Measurements from ENCODE around the gene NT5DC1.

The NT5DC1 gene

DNA sequence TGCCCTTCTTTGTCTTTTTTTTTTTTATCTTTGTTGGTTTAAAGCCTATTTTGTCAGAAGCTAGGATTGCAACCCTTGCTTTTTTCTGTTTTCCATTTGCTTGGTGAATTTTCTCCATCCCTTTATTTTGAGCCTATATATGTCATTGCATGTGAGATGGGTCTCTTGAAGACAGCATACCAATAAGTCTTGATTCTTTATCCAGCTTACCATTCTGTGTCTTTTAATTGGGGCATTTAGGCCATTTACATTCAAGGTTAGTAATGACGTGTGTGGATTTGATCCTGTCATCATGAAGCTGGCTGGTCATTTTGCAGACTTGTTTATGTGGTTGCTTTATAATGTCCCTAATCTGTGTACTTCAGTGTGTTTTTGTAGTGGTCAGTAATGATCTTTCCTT lies 162.7 kb downstream of the NT5DC1 start:
- H2AFZ ChIP-seq (ENCODE audit: low read length) = no peak overlapping the region
- no peak for TF ChIP-seq EZH2phosphoT487 (IDR thresholded peaks at IDR 0.05; ENCODE audit: borderline replicate concordance)
- TF ChIP-seq, protein P1, sequence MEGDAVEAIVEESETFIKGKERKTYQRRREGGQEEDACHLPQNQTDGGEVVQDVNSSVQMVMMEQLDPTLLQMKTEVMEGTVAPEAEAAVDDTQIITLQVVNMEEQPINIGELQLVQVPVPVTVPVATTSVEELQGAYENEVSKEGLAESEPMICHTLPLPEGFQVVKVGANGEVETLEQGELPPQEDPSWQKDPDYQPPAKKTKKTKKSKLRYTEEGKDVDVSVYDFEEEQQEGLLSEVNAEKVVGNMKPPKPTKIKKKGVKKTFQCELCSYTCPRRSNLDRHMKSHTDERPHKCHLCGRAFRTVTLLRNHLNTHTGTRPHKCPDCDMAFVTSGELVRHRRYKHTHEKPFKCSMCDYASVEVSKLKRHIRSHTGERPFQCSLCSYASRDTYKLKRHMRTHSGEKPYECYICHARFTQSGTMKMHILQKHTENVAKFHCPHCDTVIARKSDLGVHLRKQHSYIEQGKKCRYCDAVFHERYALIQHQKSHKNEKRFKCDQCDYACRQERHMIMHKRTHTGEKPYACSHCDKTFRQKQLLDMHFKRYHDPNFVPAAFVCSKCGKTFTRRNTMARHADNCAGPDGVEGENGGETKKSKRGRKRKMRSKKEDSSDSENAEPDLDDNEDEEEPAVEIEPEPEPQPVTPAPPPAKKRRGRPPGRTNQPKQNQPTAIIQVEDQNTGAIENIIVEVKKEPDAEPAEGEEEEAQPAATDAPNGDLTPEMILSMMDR (conservative IDR thresholded peaks at IDR 0.05; ENCODE audit: low read length) = no peak

DNA sequence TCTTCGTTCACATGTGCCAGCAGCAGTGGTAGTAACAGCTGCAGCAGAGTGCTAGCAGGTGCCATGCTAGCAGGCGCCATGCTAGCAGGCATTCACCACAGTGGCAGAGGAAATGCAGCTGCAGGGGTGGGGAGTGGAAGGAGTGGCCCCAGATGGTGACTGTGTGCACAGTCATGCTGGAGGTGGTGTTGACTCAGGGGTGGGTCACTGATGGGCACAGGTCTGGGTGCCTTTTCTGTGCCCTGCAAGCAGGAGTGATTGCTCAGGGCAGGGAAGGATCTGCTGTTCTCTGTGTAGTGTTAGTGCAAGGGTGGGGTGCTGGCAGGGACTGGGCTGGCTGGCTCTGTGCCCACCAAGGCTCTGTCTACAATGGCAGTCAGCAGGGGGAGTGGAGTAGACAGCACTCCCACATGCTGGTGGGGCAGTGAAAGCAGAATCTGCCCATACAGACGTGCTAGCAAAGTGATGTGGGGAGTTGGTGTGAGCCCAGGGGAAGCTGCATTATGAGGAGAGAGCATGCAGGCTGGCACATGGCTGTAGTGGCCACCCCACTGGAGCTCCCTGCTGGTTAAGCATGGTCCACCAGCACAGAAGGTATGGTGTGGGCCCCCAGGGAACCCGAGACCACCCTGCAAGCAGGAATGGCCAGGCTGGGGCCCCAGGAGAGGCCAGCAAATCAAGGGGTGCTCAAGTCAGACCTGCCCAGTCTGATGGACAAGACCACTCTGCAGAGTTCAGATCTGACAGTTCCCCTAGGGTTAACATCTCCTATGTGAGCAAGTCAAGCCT lies 164.6 kb downstream of the NT5DC1 start:
- no peaks in the 10 kb centered on the region for H3K27me3 ChIP-seq (ENCODE audit: insufficient read depth, low read length, poor library complexity, severe bottlenecking)
- TF ChIP-seq EZH2phosphoT487 (IDR thresholded peaks at IDR 0.05; ENCODE audit: borderline replicate concordance) = no peak
- TF ChIP-seq, protein P1 (conservative IDR thresholded peaks at IDR 0.05; ENCODE audit: low read length) = no peak

More for the DNA sequence above, 162.7 kb downstream of the NT5DC1 start:
- H3K9me3 ChIP-seq (ENCODE audit: insufficient read depth, low read depth, low read length) = peaks cover 11% of the 10 kb centered on the region; the same call in 1 of the 2 replicates
- no peak overlapping the region for H3K9ac ChIP-seq (ENCODE audit: low read depth, low read length, poor library complexity, severe bottlenecking)
- H3K9me2 ChIP-seq (replicated peaks; ENCODE audit: low read depth, low read length) = no peaks in the 10 kb centered on the region
- H3K79me2 ChIP-seq (ENCODE audit: insufficient read depth, low read length) = no peaks in the 10 kb centered on the region
- peaks cover 10% of the 10 kb centered on the region for H3K4me1 ChIP-seq (ENCODE audit: insufficient read depth, low read length, poor library complexity, severe bottlenecking)
- no peaks in the 10 kb centered on the region for H3K36me3 ChIP-seq (ENCODE audit: insufficient read depth, low read length)
- H4K20me1 ChIP-seq (ENCODE audit: insufficient read depth, low read length, poor library complexity, severe bottlenecking) = no peaks in the 10 kb centered on the region
- no peaks in the 10 kb centered on the region for H3K27me3 ChIP-seq (ENCODE audit: insufficient read depth, low read length, poor library complexity, severe bottlenecking)
- H3K4me3 ChIP-seq (ENCODE audit: low read length, poor library complexity, severe bottlenecking) = no peak overlapping the region
- H3K4me2 ChIP-seq (ENCODE audit: low read depth, low read length, poor library complexity, severe bottlenecking) = no peak overlapping the region
- H3F3A ChIP-seq (ENCODE audit: low read depth) = no peaks in the 10 kb centered on the region

DNA sequence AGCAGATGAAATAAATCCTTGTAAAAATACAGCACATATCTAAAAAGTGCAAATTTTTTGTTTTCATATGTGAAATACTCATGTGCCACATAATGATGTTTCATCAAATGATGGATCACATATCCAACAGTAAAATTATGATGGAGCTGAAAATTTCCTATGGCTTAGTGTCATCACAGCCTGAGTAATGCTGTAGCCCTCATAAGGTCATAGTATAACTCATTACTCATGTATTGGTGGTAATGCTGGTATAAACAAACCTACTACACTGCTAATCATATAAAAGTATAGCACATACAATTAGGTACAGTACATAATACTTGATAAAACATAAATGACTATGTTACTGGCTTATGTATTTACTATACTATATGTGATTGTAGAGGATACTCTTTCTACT lies 166.2 kb downstream of the NT5DC1 start:
- no peak for TF ChIP-seq EZH2phosphoT487 (IDR thresholded peaks at IDR 0.05; ENCODE audit: borderline replicate concordance)
- TF ChIP-seq, protein P1 (conservative IDR thresholded peaks at IDR 0.05; ENCODE audit: low read length) = no peak
- Histone ChIP-seq H3K4me2 (ENCODE audit: low read depth, low read length, poor library complexity, severe bottlenecking) (no peak overlapping the region), H3K79me2 (ENCODE audit: insufficient read depth, low read length) (no peaks in the 10 kb centered on the region), H3K9me2 (replicated peaks; ENCODE audit: low read depth, low read length) (no peaks in the 10 kb centered on the region), H3K4me1 (ENCODE audit: insufficient read depth, low read length, poor library complexity, severe bottlenecking) (peaks cover 10% of the 10 kb centered on the region), H2AFZ (ENCODE audit: low read length) (no peak overlapping the region), H3K9ac (ENCODE audit: low read depth, low read length, poor library complexity, severe bottlenecking) (no peak overlapping the region), H3K36me3 (ENCODE audit: insufficient read depth, low read length) (no peaks in the 10 kb centered on the region; the same call in 1 of the 2 replicates), H4K20me1 (ENCODE audit: insufficient read depth, low read length, poor library complexity, severe bottlenecking) (no peaks in the 10 kb centered on the region), H3K9me3 (ENCODE audit: insufficient read depth, low read depth, low read length) (peaks cover 11% of the 10 kb centered on the region; the same call in 1 of the 2 replicates), H3K27me3 (ENCODE audit: insufficient read depth, low read length, poor library complexity, severe bottlenecking) (no peaks in the 10 kb centered on the region), H3K4me3 (ENCODE audit: low read length, poor library complexity, severe bottlenecking) (no peak overlapping the region), H3F3A (ENCODE audit: low read depth) (no peaks in the 10 kb centered on the region)

More for the DNA sequence above, 164.6 kb downstream of the NT5DC1 start:
- Histone ChIP-seq H3K4me1 (ENCODE audit: insufficient read depth, low read length, poor library complexity, severe bottlenecking) (peaks cover 10% of the 10 kb centered on the region), H3K36me3 (ENCODE audit: insufficient read depth, low read length) (no peaks in the 10 kb centered on the region), H3K9me2 (replicated peaks; ENCODE audit: low read depth, low read length) (no peaks in the 10 kb centered on the region), H3K79me2 (ENCODE audit: insufficient read depth, low read length) (no peaks in the 10 kb centered on the region), H3F3A (ENCODE audit: low read depth) (no peaks in the 10 kb centered on the region), H3K4me3 (ENCODE audit: low read length, poor library complexity, severe bottlenecking) (no peak overlapping the region), H3K4me2 (ENCODE audit: low read depth, low read length, poor library complexity, severe bottlenecking) (peak overlapping the region; percentile 6), H3K9me3 (ENCODE audit: insufficient read depth, low read depth, low read length) (peaks cover 11% of the 10 kb centered on the region; the same call in 1 of the 2 replicates), H3K9ac (ENCODE audit: low read depth, low read length, poor library complexity, severe bottlenecking) (no peak overlapping the region), H4K20me1 (ENCODE audit: insufficient read depth, low read length, poor library complexity, severe bottlenecking) (no peaks in the 10 kb centered on the region), H2AFZ (ENCODE audit: low read length) (no peak overlapping the region)

Data from Loucy (cell line).